SK-N-SH (cell line): Measurements from ENCODE around the gene CD276. TPM values are rescaled to one million over a fixed set of nuclear protein-coding genes. Genes with fewer than 3 reads are reported as not detected.

Source experiments
- CTCF ChIA-PET: fragments of 300-600, 350-600 bp; formaldehyde crosslinking; extraction: SDS; loops from one replicate; lab custom pipeline; 2021; lab: Yijun Ruan, JAX
- POLR2A ChIA-PET: fragments of 350-600 bp; sonication (Branson Sonifier 250); formaldehyde crosslinking; extraction: SDS; loops from one replicate; lab custom pipeline; 2020; ENCODE audit warnings: antibody characterized with exemption, inconsistent platforms; lab: Yijun Ruan, JAX
- DNase-seq: peaks from one replicate; pipeline ENCODE4 v3.0.0; 2012
- H2AFZ ChIP-seq: fragments of 200-600 bp; sonication (generic); 2 replicates; pipeline ENCODE4 v1.8.1; 2016; ENCODE audit warnings: antibody characterized with exemption, mild to moderate bottlenecking, low read depth
- H3F3A ChIP-seq: fragments of 200-600 bp; sonication (generic); replicated peaks from 2 replicates; pipeline ENCODE3; 2016; ENCODE audit warnings: antibody characterized with exemption, mild to moderate bottlenecking; ENCODE audit not compliant: insufficient read depth
- H3K27ac ChIP-seq, 2 experiments: fragments of 200-500 bp in 1 of 2; fragments of 200-600 bp in 1 of 2; sonication (Bioruptor generic) in 1 of 2; sonication (generic), shearing (Covaris generic) in 1 of 2; 2 replicates each; pipeline versions ENCODE4 v1.5.1 to v1.6.1; 2014 to 2016; ENCODE audit warnings: low read depth in 2 of 2, inconsistent platforms in 1 of 2, low read length in 1 of 2, mild to moderate bottlenecking in 1 of 2, mixed read lengths in 1 of 2
- H3K27me3 ChIP-seq: fragments of 200-600 bp; sonication (generic), shearing (Covaris generic); 2 replicates; pipeline ENCODE4 v1.6.1; 2016; ENCODE audit warnings: mixed run types; ENCODE audit not compliant: insufficient read depth
- H3K36me3 ChIP-seq, 2 experiments: fragments of 200-500 bp in 1 of 2; fragments of 200-600 bp in 1 of 2; sonication (Bioruptor generic) in 1 of 2; sonication (generic) in 1 of 2; replicated peaks in 1 of 2; 2 replicates each; pipeline versions ENCODE3 to v1.5.1; 2014 to 2016; ENCODE audit warnings: low read length in 1 of 2, mild to moderate bottlenecking in 1 of 2; ENCODE audit not compliant: insufficient read depth in 2 of 2, control insufficient read depth in 1 of 2
- H3K4me1 ChIP-seq, 2 experiments: fragments of 200-500 bp in 1 of 2; fragments of 200-600 bp in 1 of 2; sonication (Bioruptor generic) in 1 of 2; sonication (generic), shearing (Covaris generic) in 1 of 2; 2 replicates each; pipeline versions ENCODE4 v1.5.1 to v1.6.1; 2014 to 2016; ENCODE audit warnings: low read depth in 1 of 2, low read length in 1 of 2, mixed run types in 1 of 2; ENCODE audit not compliant: insufficient read depth in 2 of 2, control insufficient read depth in 1 of 2
- H3K4me2 ChIP-seq: fragments of 200-600 bp; sonication (generic), shearing (Covaris generic); 2 replicates; pipeline ENCODE4 v1.6.1; 2017; ENCODE audit warnings: mixed run types
- H3K4me3 ChIP-seq, 2 experiments: fragments of 200-500 bp in 1 of 2; fragments of 200-600 bp in 1 of 2; sonication (Bioruptor generic) in 1 of 2; sonication (generic), shearing (Covaris generic) in 1 of 2; 2 replicates each; pipeline versions ENCODE4 v1.5.1 to v1.8.1; 2014 to 2016; ENCODE audit warnings: low read depth in 2 of 2, inconsistent platforms in 1 of 2, low read length in 1 of 2, mild to moderate bottlenecking in 1 of 2, mixed read lengths in 1 of 2, moderate library complexity in 1 of 2
- H3K79me2 ChIP-seq: fragments of 200-600 bp; sonication (generic); 2 replicates; pipeline ENCODE4 v1.8.1; 2017; ENCODE audit warnings: mild to moderate bottlenecking; ENCODE audit not compliant: insufficient read depth
- H3K9ac ChIP-seq: fragments of 200-600 bp; sonication (generic); 2 replicates; pipeline ENCODE4 v1.6.1; 2017; ENCODE audit warnings: mixed run types
- H3K9me2 ChIP-seq: fragments of 200-600 bp; sonication (generic); 2 replicates; pipeline ENCODE4 v1.6.1; 2017; ENCODE audit warnings: mixed run types
- H3K9me3 ChIP-seq: fragments of 200-600 bp; sonication (generic); 2 replicates; pipeline ENCODE4 v1.6.1; 2017; ENCODE audit warnings: mixed run types, mild to moderate bottlenecking, moderate library complexity
- H4K20me1 ChIP-seq: fragments of 200-600 bp; sonication (generic); 2 replicates; pipeline ENCODE4 v1.6.1; 2017; ENCODE audit warnings: mild to moderate bottlenecking, mixed run types; ENCODE audit not compliant: insufficient read depth
- CHD2 ChIP-seq: fragments of 150-350 bp; IDR thresholded peaks from 2 replicates; pipeline ENCODE4 v1.6.1; 2018; ENCODE audit warnings: low read length; ENCODE audit not compliant: partially characterized antibody
- CTCF ChIP-seq: fragments of 200-600 bp; sonication (generic); IDR thresholded peaks from 2 replicates; pipeline ENCODE4 v1.6.1; 2017; ENCODE audit warnings: antibody characterized with exemption, mild to moderate bottlenecking, moderate library complexity
- ELF1 ChIP-seq: IDR thresholded peaks from 2 replicates; pipeline ENCODE4 v1.4.0; 2012
- EP300 ChIP-seq, 2 experiments: IDR thresholded peaks; 2 replicates each; pipeline versions ENCODE4 v1.4.0 to v1.6.1; 2012; ENCODE audit warnings: borderline replicate concordance in 1 of 2, low read depth in 1 of 2, low read length in 1 of 2
- EZH2phosphoT487 ChIP-seq: fragments of 200-600 bp; sonication (generic); IDR thresholded peaks from 2 replicates; pipeline ENCODE4 v1.6.1; 2017; ENCODE audit warnings: low read depth, mixed run types, mild to moderate bottlenecking, antibody characterized with exemption, moderate library complexity, borderline replicate concordance
- FOSL2 ChIP-seq: IDR thresholded peaks from 2 replicates; pipeline ENCODE4 v1.4.0; 2012; ENCODE audit warnings: low read depth, mild to moderate bottlenecking, moderate library complexity, borderline replicate concordance
- FOXM1 ChIP-seq: IDR thresholded peaks from 2 replicates; pipeline ENCODE4 v1.4.0; 2012; ENCODE audit warnings: low read depth, mild to moderate bottlenecking
- GABPA ChIP-seq: IDR thresholded peaks from 2 replicates; pipeline ENCODE4 v1.4.0; 2012; ENCODE audit warnings: low read depth, mild to moderate bottlenecking
- JUND ChIP-seq: IDR thresholded peaks from 2 replicates; pipeline ENCODE4 v1.4.0; 2012
- MEF2A ChIP-seq: IDR thresholded peaks from 2 replicates; pipeline ENCODE4 v1.4.0; 2012; ENCODE audit warnings: low read depth, borderline replicate concordance
- NFIC ChIP-seq: IDR thresholded peaks from 2 replicates; pipeline ENCODE4 v1.4.0; 2012; ENCODE audit warnings: borderline replicate concordance
- NRF1 ChIP-seq: IDR thresholded peaks from 2 replicates; pipeline ENCODE4 v1.6.1; 2012; ENCODE audit warnings: low read depth, mild to moderate bottlenecking, low read length
- PBX3 ChIP-seq: IDR thresholded peaks from 2 replicates; pipeline ENCODE4; 2012
- POLR2AphosphoS5 ChIP-seq: IDR thresholded peaks from 2 replicates; pipeline ENCODE4 v1.6.1; 2012; ENCODE audit warnings: low read depth, low read length
- REST ChIP-seq: IDR thresholded peaks from 2 replicates; pipeline ENCODE4 v1.6.1; 2012; ENCODE audit warnings: mild to moderate bottlenecking, low read depth, low read length, moderate library complexity
- SMC3 ChIP-seq: IDR thresholded peaks from 2 replicates; pipeline ENCODE4 v1.6.1; 2012; ENCODE audit warnings: low read depth, low read length, improper control_type of control experiment
- TCF12 ChIP-seq: IDR thresholded peaks from 2 replicates; pipeline ENCODE4 v1.4.0; 2012
- TEAD4 ChIP-seq: IDR thresholded peaks from 2 replicates; pipeline ENCODE4 v1.4.0; 2012; ENCODE audit warnings: mild to moderate bottlenecking, borderline replicate concordance; ENCODE audit not compliant: insufficient read depth
- USF2 ChIP-seq: fragments of 150-350 bp; IDR thresholded peaks from 2 replicates; pipeline ENCODE4 v1.6.1; 2017; ENCODE audit warnings: antibody characterized with exemption, low read length, low read depth, borderline replicate concordance
- YY1 ChIP-seq: IDR thresholded peaks from 2 replicates; pipeline ENCODE4 v1.4.0; 2012; ENCODE audit warnings: low read depth, mild to moderate bottlenecking
- WGBS: methylation state at CpG from one replicate; pipeline ENCODE4 v1.1.6; 2017; ENCODE audit warnings: low lambda C conversion rate; 5-methylcytosine and 5-hydroxymethylcytosine counted together
- polyA plus RNA-seq, 3 experiments: library from polyadenylated mRNA; depleted of rRNA; stranded (reverse); fragments of >200 nt; gene quantifications; 2 replicates each; pipeline ENCODE4 v1.2.3, GENCODE V29; 2012
- TF ChIP-seq, protein P1 (sequence below): IDR thresholded peaks from 2 replicates; pipeline ENCODE4 v1.4.0; 2012; ENCODE audit warnings: low read depth

The CD276 gene
- polyA plus RNA-seq, 1 of the 3 experiments (the other 2 are of a cell fraction) = 86.2 TPM

GRCh38 chr15:73648014-73648295, 36.2 kb upstream of the CD276 start:
- H3K36me3 ChIP-seq = no peaks in the 10 kb centered on the region
- no peaks in the 10 kb centered on the region; a peak in 2 of 4 replicates for H3K4me1 ChIP-seq
- TF ChIP-seq REST = no peak
- TF ChIP-seq TEAD4 = no peak
- H2AFZ ChIP-seq = no peak overlapping the region
- H3K4me2 ChIP-seq = no peak overlapping the region
- no peak overlapping the region for H3K27ac ChIP-seq
- 68% methylated on average over 2 of the region's 2 CpGs for WGBS
- no peaks in the 10 kb centered on the region for H3K27me3 ChIP-seq
- no peaks in the 10 kb centered on the region for H3K9me2 ChIP-seq
- DNase-seq = no peak
- H3K79me2 ChIP-seq = no peaks in the 10 kb centered on the region
- CTCF ChIA-PET = interaction anchor here (1.0 to 4.8 kb wide), 4 partner anchors 12 to 88 kb away, joined by 5 to 37 read pairs (median 12); no protein-coding TSS in a partner anchor
- H3F3A ChIP-seq = no peaks in the 10 kb centered on the region
- H3K9me3 ChIP-seq = no peaks in the 10 kb centered on the region
- POLR2A ChIA-PET = no interaction called here
- no peaks in the 10 kb centered on the region for H4K20me1 ChIP-seq
- no peak overlapping the region for H3K9ac ChIP-seq
- no peak overlapping the region for H3K4me3 ChIP-seq

DNA sequence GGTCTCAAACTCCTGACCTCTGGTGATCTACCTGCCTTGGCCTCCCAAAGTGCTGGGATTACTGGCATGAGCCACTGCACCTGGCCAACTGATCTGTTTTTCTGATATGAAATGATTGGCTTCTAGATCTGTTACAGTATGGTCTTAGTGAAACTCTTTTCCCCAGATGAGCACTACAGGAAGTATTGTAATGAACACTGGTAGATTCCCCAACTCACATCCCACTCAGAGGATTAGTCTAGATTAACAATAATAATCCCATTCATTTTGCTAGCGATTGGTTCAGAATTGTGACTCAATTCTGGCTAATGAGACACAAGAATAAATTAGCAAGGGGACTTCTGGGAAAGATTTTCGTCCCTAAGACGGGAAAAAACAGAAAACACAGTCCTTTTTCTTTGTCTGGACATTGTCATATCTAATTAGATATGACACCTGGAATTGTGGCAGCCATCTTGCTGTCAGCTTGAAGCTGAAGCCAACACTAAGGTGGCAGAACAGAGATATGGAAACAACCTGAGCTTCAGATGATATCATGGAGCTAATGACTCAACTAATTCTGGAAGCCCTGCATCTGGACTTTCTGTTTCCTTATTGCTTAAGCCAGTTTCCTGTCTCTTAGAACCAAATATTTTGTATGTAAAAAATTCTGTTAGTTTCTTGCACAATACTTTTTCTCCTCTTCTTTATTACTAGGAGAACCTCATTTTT, 33.6 kb upstream of the CD276 start:
- no peaks in the 10 kb centered on the region for H3K27me3 ChIP-seq
- no peaks in the 10 kb centered on the region for H4K20me1 ChIP-seq
- no peak overlapping the region; the same call in 1 of the 2 replicates for H2AFZ ChIP-seq
- H3K27ac ChIP-seq = peak overlapping the region; percentile 39 to 77; a peak in 3 of 4 replicates
- no peaks in the 10 kb centered on the region for H3K9me3 ChIP-seq
- WGBS = 12% methylated on average over 3 of the region's 3 CpGs
- peak overlapping the region in 1 of 2 experiments; percentile 26; a peak in 1 of 4 replicates for H3K4me3 ChIP-seq
- H3K9ac ChIP-seq = no peak overlapping the region
- H3K4me1 ChIP-seq = no peaks in the 10 kb centered on the region; a peak in 2 of 4 replicates
- ChIA-PET POLR2A (no interaction called here), CTCF (interaction anchor here (1.1 to 2.6 kb wide), 5 partner anchors 10 to 345 kb away, joined by 3 to 14 read pairs (median 7); no protein-coding TSS in a partner anchor)
- H3K79me2 ChIP-seq = no peaks in the 10 kb centered on the region
- DNase-seq = peak; percentile 49
- no peaks in the 10 kb centered on the region for H3K36me3 ChIP-seq
- no peaks in the 10 kb centered on the region for H3F3A ChIP-seq
- H3K9me2 ChIP-seq = no peaks in the 10 kb centered on the region
- peak overlapping the region; percentile 42; the same call in 1 of the 2 replicates for H3K4me2 ChIP-seq
- TF ChIP-seq PBX3 (peak; percentile 78), POLR2AphosphoS5 (peak; percentile 37; the same call in 1 of the 2 replicates), EZH2phosphoT487 (no peak), CTCF (no peak), ELF1 (no peak), GABPA (no peak), FOSL2 (peak; percentile 6; the same call in 1 of the 2 replicates), SMC3 (no peak), EP300 (IDR thresholded peaks at IDR 0.05; ENCODE audit: borderline replicate concordance in 1 of 2, low read depth in 1 of 2, low read length in 1 of 2) (peak in 1 of 2 experiments; percentile 29; a peak in 1 of 4 replicates), USF2 (no peak), TCF12 (peak; percentile 91), JUND (no peak), YY1 (peak; percentile 19; the same call in 1 of the 2 replicates), MEF2A (no peak), NRF1 (no peak), FOXM1 (no peak), NFIC (no peak), CHD2 (peak; percentile 26)
- TF ChIP-seq, protein P1, sequence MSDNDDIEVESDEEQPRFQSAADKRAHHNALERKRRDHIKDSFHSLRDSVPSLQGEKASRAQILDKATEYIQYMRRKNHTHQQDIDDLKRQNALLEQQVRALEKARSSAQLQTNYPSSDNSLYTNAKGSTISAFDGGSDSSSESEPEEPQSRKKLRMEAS = no peak
